ENCODE measurements around the gene C2CD4D. TPM values are rescaled to one million over a fixed set of nuclear protein-coding genes. Genes with fewer than 3 reads are reported as not detected.

The C2CD4D gene
- total RNA-seq, 1 experiment from 2014 or later, result 0.58 TPM

GRCh38 chr1:151834239-151834638, 5.4 kb downstream of the C2CD4D start:
- Histone ChIP-seq H3K9me2 (replicated peaks; ENCODE audit: low read length) (no peaks in the 10 kb centered on the region), H3K4me1 (ENCODE audit: insufficient read depth, low read length) (peaks cover 33% of the 10 kb centered on the region), H3K9ac (ENCODE audit: low read length) (no peak overlapping the region), H3K9me3 (ENCODE audit: low read length) (no peaks in the 10 kb centered on the region), H3K27me3 (ENCODE audit: low read length) (no peaks in the 10 kb centered on the region), H3K27ac (ENCODE audit: low read length) (no peak overlapping the region), H3K79me2 (ENCODE audit: low read length) (no peaks in the 10 kb centered on the region), H3F3A (ENCODE audit: low read length, unreplicated experiment) (no peaks in the 10 kb centered on the region), H3K4me3 (ENCODE audit: low read length) (no peak overlapping the region), H3K36me3 (ENCODE audit: low read depth, low read length) (no peaks in the 10 kb centered on the region), H2AFZ (ENCODE audit: low read length) (no peak overlapping the region), H4K20me1 (ENCODE audit: low read length) (no peaks in the 10 kb centered on the region), H3K4me2 (ENCODE audit: low read length) (no peak overlapping the region)
- DNase-seq (no peak), ATAC-seq (no peak)
- intact Hi-C loops (cut with micrococcal nuclease), result loop anchor here (10.0 kb wide), 2 partner anchors 219 to 489 kb away; partner anchors contain the start of genes RFX5 and SNX27
- CTCF ChIA-PET, result no interaction called here
- BruUV-seq (replicated peaks), result no TSS peak
- TF ChIP-seq CTCF (conservative IDR thresholded peaks at IDR 0.05; ENCODE audit: low read depth, low read length), result no peak
- TF ChIP-seq EZH2phosphoT487 (IDR thresholded peaks at IDR 0.05; ENCODE audit: borderline replicate concordance, low read length), result no peak
- TF ChIP-seq EZH2 (IDR thresholded peaks at IDR 0.05; ENCODE audit: low read length, unreplicated experiment), result no peak
- POLR2A ChIA-PET (ENCODE audit: unreplicated experiment), result no interaction called here

GRCh38 chr1:151833172-151833900, 6.3 kb downstream of the C2CD4D start:
- H3K4me3 ChIP-seq (ENCODE audit: low read length), result no peak overlapping the region
- ChIA-PET CTCF (interaction anchor here (1.0 kb wide), 1 partner anchor 70 kb away, joined by 3 read pairs; the partner anchor contains the start of gene MRPL9), POLR2A (ENCODE audit: unreplicated experiment) (no interaction called here)
- TF ChIP-seq EZH2phosphoT487 (IDR thresholded peaks at IDR 0.05; ENCODE audit: borderline replicate concordance, low read length), result no peak
- TF ChIP-seq EZH2 (IDR thresholded peaks at IDR 0.05; ENCODE audit: low read length, unreplicated experiment), result no peak
- no peak for TF ChIP-seq CTCF (conservative IDR thresholded peaks at IDR 0.05; ENCODE audit: low read depth, low read length)
- no peaks in the 10 kb centered on the region for H3K36me3 ChIP-seq (ENCODE audit: low read depth, low read length)
- H3K9me3 ChIP-seq (ENCODE audit: low read length), result no peaks in the 10 kb centered on the region
- H3K4me1 ChIP-seq (ENCODE audit: insufficient read depth, low read length), result peaks cover 28% of the 10 kb centered on the region
- H3K27me3 ChIP-seq (ENCODE audit: low read length), result no peaks in the 10 kb centered on the region
- BruUV-seq (replicated peaks), result no TSS peak
- DNase-seq (no peak), ATAC-seq (no peak)
- H3K9ac ChIP-seq (ENCODE audit: low read length), result no peak overlapping the region
- no peak overlapping the region for H3K27ac ChIP-seq (ENCODE audit: low read length)
- H2AFZ ChIP-seq (ENCODE audit: low read length), result no peak overlapping the region
- no peaks in the 10 kb centered on the region for H4K20me1 ChIP-seq (ENCODE audit: low read length)
- H3K9me2 ChIP-seq (replicated peaks; ENCODE audit: low read length), result no peaks in the 10 kb centered on the region
- no peak overlapping the region for H3K4me2 ChIP-seq (ENCODE audit: low read length)
- H3F3A ChIP-seq (ENCODE audit: low read length, unreplicated experiment), result no peaks in the 10 kb centered on the region
- H3K79me2 ChIP-seq (ENCODE audit: low read length), result no peaks in the 10 kb centered on the region
- intact Hi-C loops (cut with micrococcal nuclease), result loop anchor here (10.0 kb wide), 2 partner anchors 219 to 489 kb away; partner anchors contain the start of genes RFX5 and SNX27
